Purkinje cell (primary cell): ENCODE results near the gene KPNA4. TPM values are rescaled to one million over a fixed set of nuclear protein-coding genes. Genes with fewer than 3 reads are reported as not detected.

ENCODE experiments used
- polyA plus RNA-seq: library from polyadenylated mRNA; unstranded; fragments of >200 nt; fragmentation: Nextera tagmentation; gene quantifications from 2 replicates; pipeline ENCODE4 v1.2.1, GENCODE V29; 2014

Gene KPNA4, protein sequence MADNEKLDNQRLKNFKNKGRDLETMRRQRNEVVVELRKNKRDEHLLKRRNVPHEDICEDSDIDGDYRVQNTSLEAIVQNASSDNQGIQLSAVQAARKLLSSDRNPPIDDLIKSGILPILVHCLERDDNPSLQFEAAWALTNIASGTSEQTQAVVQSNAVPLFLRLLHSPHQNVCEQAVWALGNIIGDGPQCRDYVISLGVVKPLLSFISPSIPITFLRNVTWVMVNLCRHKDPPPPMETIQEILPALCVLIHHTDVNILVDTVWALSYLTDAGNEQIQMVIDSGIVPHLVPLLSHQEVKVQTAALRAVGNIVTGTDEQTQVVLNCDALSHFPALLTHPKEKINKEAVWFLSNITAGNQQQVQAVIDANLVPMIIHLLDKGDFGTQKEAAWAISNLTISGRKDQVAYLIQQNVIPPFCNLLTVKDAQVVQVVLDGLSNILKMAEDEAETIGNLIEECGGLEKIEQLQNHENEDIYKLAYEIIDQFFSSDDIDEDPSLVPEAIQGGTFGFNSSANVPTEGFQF
- 35.0 and 36.1 TPM in 2 replicates for polyA plus RNA-seq

DNA sequence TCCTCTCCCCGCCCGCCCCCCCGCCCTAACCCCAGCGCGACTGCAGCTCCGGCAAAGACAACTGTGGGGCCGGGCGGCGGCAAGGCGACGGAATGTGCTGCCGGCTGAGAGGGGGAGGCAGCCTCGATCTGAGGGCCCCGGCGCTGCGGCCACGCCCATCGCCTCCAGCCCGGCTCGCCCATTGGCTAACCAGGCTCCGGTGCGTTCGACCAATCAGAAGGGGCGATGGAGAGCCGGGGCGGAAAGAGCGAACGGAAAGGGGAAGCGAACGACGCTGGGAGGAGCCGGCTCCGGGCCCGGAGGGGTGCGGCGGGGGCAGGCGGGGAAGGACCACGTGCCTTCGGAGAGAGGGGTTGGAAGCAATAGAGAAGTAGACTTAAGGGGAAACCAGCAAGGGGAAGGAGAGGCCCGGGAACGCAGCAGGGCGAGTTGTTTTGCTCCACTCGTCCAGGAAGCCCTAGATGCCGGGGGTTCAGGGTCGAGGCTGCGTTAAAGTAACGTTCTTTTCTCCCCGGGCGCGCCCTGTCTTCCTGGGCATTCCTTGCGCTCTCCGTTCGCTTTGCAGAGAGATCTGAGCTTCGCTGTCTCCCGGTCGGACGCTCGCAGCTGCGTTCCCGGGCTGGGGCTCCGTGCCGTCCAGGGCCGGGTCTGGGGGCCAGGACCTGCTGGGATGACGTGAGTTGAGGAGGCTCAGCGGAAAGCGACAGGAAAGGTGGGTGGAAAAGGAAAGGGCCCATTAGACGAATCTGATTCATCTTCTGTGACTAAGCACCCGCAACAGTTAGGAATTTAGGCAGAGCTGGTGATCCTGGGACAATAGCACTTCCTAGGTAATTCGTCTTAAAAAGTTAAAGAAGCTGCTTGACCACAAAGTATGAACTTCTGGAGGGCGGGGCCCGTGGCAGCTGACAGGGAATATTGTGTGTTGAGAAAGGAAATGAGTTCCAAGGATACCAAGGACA lies at the start of gene KPNA4:
Gene KPNA4 (minus strand): TSS at position 130 of the 962 bp plus-strand sequence. CDS start 289 bp downstream, outside the sequence.

DNA sequence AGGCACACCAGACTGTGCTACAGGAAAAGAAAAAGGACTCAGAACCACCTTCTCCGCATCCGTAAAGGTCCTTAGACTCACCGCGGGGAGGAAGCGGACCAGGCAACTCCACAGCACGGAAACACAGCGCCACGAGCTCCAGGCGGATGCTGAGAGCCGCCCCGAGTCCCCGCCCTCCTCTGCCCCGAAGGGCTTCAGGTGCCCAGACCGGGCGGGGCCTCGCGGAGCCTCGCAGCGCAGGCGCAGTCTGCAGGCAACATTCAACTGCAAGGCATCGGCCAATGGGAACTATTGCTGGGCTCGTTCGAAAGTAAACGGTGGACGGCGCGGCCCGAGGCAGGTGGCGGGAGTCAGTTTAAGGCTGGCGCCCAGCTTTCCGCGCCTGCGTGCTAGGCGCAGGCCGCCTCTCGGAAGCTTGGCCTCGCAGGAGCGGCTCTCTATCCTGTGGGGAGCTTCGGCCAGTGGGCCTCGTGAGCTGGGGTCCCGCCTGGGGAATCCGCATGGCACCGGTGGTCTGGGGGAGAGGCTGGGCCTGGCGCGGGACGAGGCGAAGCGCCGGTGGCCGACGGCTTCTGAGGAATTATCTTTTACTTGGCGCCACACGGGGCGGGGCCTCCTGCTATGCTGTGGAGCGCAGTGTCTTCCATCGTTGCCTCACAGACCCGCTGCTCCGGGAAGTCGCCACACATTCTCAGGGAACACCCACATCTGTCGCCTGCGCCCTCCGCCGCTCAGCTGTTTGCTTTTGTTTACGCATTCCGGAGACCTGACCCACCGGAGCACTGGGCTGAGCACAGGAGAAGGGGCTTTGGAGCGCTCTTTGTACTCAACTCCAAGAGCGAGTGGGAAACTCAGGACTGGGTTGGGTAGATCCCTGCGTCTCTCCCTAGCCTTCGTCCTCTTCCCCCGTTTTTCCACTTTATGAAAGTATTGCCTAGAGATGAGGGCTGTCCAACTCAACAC lies 115.5 kb downstream of the KPNA4 start, which contains the start of gene TRIM59:
Gene TRIM59 (minus strand): TSS at position 151 of the 963 bp plus-strand sequence. CDS start 10,603 bp downstream, outside the sequence.

Other genes with a start within 250 kb of the KPNA4 start
- gene IFT80, start 166.3 kb downstream of the KPNA4 start, polyA plus RNA-seq, result 33.6 and 48.5 TPM in 2 replicates
- 32.9 and 50.9 TPM in 2 replicates for gene SMC4, start 165.9 kb downstream of the KPNA4 start, polyA plus RNA-seq
- 0.54 and 1.1 TPM in 2 replicates for gene TRIM59, start 115.8 kb downstream of the KPNA4 start, polyA plus RNA-seq
- 0.26 TPM in 1 of 2 replicates, not detected in the other for gene ARL14, start 111.6 kb upstream of the KPNA4 start, polyA plus RNA-seq
- 20.3 and 23.6 TPM in 2 replicates for gene PPM1L, start 190.7 kb upstream of the KPNA4 start, polyA plus RNA-seq